ENCODE measurements around the gene CHST15. TPM values are rescaled to one million over a fixed set of nuclear protein-coding genes. Genes with fewer than 3 reads are reported as not detected.

CHST15 gene
- total RNA-seq, 3 donors from 2014 or later = 4.8 to 64.5 (median 10.8) TPM

GRCh38 chr10:123995082-123995460, 98.3 kb downstream of the CHST15 start:
- no peak for ATAC-seq
- intact Hi-C loops (cut with DNase I, micrococcal nuclease) = loop anchor here in 1 of 2 donors (2.0 kb wide), 1 partner anchor 396 kb away; no protein-coding TSS in a partner anchor
- no peak for TF ChIP-seq CTCF (IDR thresholded peaks at IDR 0.05)
- peak in 1 of 3 donors; percentile 17 for DNase-seq
- H3K9me3 ChIP-seq = no peaks in the 10 kb centered on the region
- no peak overlapping the region for H3K4me3 ChIP-seq
- H3K4me1 ChIP-seq (ENCODE audit: low read depth) = peaks cover 9% of the 10 kb centered on the region
- no peaks in the 10 kb centered on the region for H3K36me3 ChIP-seq (ENCODE audit: low read depth)

- Histone ChIP-seq H3K9me3 (no peaks in the 10 kb centered on the region), H3K36me3 (ENCODE audit: low read depth) (no peaks in the 10 kb centered on the region), H3K4me3 (no peak overlapping the region), H3K4me1 (ENCODE audit: low read depth) (peaks cover 9% of the 10 kb centered on the region)
- DNase-seq (peak; percentile 89 to 91 (median 90)), ATAC-seq (peak; percentile 90)
- intact Hi-C loops (cut with DNase I, micrococcal nuclease) = loop anchor here (2.0 to 5.0 kb wide), 2 partner anchors 393 to 396 kb away; no protein-coding TSS in a partner anchor
- TF ChIP-seq CTCF (IDR thresholded peaks at IDR 0.05) = peak; percentile 94
Observed at GRCh38 chr10:123994417-123995081, 98.8 kb downstream of the CHST15 start.

GRCh38 chr10:123993534-123994416, 99.6 kb downstream of the CHST15 start:
- intact Hi-C loops (cut with DNase I, micrococcal nuclease) = loop anchor here (2.0 to 5.0 kb wide), 2 partner anchors 394 to 397 kb away; no protein-coding TSS in a partner anchor
- no peak for TF ChIP-seq CTCF (IDR thresholded peaks at IDR 0.05)
- no peak overlapping the region for H3K4me3 ChIP-seq
- peaks cover 9% of the 10 kb centered on the region for H3K4me1 ChIP-seq (ENCODE audit: low read depth)
- ATAC-seq (no peak), DNase-seq (no peak)
- no peaks in the 10 kb centered on the region for H3K36me3 ChIP-seq (ENCODE audit: low read depth)
- H3K9me3 ChIP-seq = no peaks in the 10 kb centered on the region

GRCh38 chr10:123991611-123992570, 101.5 kb downstream of the CHST15 start:
- no peak for ATAC-seq
- H3K4me3 ChIP-seq = no peak overlapping the region
- no peaks in the 10 kb centered on the region for H3K36me3 ChIP-seq (ENCODE audit: low read depth)
- DNase-seq = no peak
- no peak for TF ChIP-seq CTCF (IDR thresholded peaks at IDR 0.05)
- peaks cover 9% of the 10 kb centered on the region for H3K4me1 ChIP-seq (ENCODE audit: low read depth)
- intact Hi-C loops (cut with DNase I, micrococcal nuclease) = loop anchor here in 1 of 2 donors (5.0 kb wide), 1 partner anchor 395 kb away; no protein-coding TSS in a partner anchor
- H3K9me3 ChIP-seq = no peaks in the 10 kb centered on the region

GRCh38 chr10:123990889-123991288, 102.5 kb downstream of the CHST15 start:
- no peak for TF ChIP-seq CTCF (IDR thresholded peaks at IDR 0.05)
- no peaks in the 10 kb centered on the region for H3K9me3 ChIP-seq
- peaks cover 9% of the 10 kb centered on the region for H3K4me1 ChIP-seq (ENCODE audit: low read depth)
- DNase-seq = no peak
- H3K36me3 ChIP-seq (ENCODE audit: low read depth) = no peaks in the 10 kb centered on the region
- no peak overlapping the region for H3K4me3 ChIP-seq
- ATAC-seq = no peak
- intact Hi-C loops (cut with DNase I, micrococcal nuclease) = loop anchor here in 1 of 2 donors (5.0 kb wide), 1 partner anchor 396 kb away; no protein-coding TSS in a partner anchor
